SIG-M5 (cell line): ENCODE data around the gene THOC5.
"Not testable (repeated sequence)": the region's sequence is repeated elsewhere in the genome, so short reads cannot be mapped to it uniquely, and the experiment has no call there.

Experiments
- DNase-seq: peaks from one replicate; lab custom pipeline; 2025; lab: John Stamatoyannopoulos, UW

The THOC5 gene

DNA sequence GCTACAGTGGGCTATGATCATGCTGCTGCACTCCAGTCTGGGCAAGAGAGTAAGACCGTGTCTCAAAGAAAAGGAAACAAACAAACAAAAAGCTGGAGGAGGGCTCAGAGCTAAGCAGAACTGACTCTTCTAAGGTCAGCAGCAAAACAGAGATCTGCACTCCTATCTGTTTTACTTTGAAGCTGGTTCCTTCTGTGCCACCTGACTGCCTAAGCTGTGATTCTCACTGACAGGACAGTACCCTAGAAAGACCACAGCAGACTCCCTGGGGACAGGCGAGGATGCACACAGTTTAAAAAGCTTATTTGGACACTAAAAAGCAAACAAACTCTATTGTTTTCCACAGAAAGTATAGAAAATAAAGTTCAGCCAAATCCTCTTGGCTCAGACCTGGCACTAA, 43.0 kb downstream of the THOC5 start:
- no peak for DNase-seq

DNA sequence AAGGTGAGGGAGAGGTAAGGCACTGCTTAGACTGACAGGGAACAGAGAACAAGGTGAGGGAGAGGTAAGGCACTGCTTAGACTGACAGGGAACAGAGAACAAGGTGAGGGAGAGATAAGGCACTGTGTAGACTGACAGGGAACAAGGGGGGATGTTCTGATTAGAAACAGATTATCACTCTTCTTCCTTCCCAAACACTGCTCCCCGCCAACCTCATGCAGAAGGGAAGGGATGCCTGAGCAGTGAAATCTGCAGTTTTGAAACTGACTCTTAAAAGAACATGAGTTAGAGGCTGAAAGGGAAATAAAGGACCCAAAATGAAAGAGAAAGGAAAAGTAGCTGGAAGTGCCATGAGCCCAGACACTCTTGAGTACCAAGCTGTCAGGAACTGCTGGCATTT, 43.7 kb downstream of the THOC5 start:
- no peak for DNase-seq

DNA sequence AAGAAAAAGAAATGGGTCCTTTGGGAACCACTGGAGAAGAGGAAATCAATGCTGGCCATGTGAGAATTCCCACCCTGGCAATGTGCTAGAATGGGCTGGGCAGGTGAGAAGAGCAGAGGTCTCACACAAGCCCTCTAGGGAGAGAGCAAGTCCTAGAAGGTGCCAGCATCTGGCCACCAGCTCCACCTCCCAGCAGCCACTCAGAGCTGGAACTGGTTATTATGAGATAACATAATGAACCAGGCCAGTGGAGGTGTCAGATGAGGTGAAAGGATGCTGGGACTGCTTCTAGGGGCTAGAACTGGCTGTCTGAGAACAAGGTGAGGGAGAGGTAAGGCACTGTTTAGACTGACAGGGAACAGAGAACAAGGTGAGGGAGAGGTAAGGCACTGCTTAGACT, 44.3 kb downstream of the THOC5 start:
- no peak for DNase-seq

DNA sequence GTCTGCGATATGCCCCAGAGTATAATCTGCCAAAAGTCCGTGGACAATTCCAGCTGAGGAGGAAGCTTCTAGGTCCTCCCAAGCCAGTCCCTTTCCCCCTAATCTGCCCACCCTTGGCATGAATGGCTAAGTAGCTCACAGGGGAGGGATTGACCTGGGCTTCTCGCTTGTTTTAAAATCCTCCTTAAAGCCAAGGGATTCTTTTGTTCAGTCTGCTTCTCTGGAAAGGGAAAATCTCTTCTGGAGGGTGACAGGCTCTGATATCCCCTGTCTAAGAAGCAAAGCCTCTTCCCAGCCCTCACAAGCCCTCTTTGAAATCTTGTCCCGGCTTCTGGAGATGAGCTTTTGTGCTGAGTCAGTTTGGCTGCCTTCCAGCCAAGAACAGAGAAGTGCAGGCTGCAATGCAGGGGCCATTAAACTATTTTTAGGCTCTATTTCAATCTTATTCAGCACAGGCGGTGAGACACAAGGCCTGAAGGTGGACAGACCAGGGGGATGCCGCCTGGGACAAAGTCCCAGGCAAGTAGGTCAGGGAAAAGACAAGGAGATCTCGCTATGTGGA, 49.7 kb downstream of the THOC5 start:
- DNase-seq, result no peak

DNA sequence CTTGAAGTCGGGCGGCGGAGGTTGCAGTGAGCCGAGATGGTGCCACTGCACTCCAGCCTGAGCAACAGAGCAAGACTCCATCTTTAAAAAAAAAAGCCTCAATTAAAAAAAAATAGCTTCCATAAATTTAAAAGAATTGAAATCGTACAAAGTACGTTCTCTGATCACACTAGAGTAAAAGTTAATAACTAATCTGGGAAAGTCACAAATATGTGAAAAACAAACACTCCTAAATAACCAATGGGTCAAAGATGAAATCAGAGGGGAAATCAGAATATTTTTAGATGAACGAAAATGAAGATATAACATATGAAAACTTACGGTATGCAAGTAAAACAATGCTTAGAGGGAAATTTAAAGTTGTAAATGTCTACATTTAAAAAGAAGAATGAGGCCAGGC, 53.7 kb downstream of the THOC5 start:
- no peak for DNase-seq

DNA sequence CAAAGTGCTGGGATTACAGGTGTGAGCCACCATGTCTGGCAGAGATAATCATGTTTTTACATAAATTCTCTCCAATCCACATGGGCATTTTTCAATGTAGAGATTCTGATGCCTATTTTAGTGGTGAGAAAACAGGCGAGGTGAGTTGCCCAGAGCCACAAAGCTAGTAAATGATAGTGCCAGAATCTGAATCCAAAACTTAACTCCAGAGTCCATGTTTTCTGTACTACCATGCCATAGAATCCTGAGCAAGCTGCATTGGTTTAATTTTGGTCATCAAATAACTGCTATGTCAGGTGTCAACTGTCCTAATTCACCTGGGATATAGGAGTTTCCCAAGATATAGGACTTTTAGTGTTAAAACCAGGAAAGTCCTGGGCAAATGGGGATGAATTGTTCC, 59.9 kb downstream of the THOC5 start:
- DNase-seq, result no peak

DNA sequence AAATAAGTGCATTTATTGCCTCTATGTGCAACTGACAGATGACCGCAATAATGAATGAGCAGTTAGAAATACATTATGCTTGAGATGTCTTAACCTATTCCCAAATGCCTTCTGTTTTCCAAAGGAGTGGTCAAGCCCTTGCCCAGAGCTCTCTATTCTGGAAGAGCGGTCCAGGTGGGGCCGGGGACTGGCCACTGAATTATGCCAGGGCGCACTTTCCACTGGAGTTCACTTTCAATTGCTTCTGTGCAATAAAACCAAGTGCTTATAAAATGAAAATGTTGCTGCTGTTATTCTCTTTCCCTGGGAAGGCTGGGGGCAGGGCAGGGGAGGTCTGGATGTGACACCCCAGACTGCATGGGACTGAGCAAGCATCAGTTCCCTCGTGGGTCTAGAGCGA, 62.5 kb downstream of the THOC5 start:
- no peak for DNase-seq

DNA sequence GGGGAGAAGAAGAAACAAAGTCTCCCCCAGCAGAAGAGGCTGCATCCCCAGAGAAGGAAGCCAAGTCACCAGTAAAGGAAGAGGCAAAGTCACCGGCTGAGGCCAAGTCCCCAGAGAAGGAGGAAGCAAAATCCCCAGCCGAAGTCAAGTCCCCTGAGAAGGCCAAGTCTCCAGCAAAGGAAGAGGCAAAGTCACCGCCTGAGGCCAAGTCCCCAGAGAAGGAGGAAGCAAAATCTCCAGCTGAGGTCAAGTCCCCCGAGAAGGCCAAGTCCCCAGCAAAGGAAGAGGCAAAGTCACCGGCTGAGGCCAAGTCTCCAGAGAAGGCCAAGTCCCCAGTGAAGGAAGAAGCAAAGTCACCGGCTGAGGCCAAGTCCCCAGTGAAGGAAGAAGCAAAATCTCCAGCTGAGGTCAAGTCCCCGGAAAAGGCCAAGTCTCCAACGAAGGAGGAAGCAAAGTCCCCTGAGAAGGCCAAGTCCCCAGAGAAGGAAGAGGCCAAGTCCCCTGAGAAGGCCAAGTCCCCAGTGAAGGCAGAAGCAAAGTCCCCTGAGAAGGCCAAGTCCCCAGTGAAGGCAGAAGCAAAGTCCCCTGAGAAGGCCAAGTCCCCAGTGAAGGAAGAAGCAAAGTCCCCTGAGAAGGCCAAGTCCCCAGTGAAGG, 64.3 kb downstream of the THOC5 start:
- not testable (repeated sequence) for DNase-seq

DNA sequence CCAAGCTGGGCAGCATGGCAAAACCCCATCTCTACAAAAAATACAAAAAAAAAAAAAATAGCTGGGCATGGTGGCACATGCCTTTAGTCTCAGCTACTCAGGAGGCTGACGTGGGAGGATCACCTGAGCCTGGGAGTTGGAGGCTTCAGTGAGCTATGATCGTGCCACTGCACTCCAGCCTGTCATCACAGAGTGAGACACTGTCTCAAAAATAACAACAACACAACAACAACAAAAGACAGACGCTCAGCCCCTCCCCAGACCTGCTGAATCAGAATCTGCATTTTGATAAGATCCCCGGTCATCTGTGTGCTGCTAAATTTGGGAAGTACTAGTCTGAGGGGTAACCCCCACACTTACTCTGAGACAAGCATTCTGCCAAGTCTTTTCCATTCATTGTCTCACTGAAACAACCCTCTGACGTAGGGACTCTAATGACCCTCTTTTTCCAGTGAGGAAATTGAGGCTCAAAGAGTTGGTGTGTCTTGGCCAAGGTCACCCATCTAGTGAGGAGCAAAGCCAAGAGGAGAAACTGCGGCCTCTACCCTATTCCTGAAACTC, 66.1 kb downstream of the THOC5 start:
- DNase-seq, result no peak

DNA sequence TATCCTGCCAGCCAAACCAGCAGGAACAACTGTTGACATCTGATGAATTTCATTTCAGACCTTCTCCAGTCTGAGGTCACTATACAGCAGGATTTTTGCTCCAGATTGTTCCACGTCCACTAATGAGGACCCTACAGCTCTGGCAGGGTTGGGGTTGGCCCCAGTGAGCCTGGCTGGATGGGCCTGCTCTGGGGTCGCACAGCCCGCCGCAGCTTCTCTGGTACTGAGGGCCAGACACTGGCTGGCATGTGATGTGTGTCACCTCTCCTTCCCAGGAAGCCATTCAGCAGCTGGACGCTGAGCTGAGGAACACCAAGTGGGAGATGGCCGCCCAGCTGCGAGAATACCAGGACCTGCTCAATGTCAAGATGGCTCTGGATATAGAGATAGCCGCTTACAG, 68.1 kb downstream of the THOC5 start:
- no peak for DNase-seq

DNA sequence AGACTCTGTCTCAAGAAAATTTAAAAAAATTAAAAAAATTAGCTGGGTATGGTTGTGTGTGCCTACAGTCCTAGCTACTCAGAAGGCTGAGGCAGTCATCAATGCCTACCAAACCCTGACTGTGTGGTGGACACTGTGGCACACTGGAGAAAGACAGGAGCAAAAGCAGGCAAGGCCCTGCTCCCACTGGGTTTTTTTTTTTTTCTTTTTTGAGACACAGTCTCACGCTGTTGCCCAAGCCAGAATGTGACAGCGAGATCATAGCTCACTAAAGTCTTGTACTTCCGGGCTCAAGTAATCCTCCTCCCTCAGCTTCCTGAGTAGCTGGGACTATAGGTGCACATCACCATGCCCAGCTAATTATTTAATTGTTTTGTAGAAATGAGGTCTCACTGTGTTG, 68.9 kb downstream of the THOC5 start:
- DNase-seq, result no peak

DNA sequence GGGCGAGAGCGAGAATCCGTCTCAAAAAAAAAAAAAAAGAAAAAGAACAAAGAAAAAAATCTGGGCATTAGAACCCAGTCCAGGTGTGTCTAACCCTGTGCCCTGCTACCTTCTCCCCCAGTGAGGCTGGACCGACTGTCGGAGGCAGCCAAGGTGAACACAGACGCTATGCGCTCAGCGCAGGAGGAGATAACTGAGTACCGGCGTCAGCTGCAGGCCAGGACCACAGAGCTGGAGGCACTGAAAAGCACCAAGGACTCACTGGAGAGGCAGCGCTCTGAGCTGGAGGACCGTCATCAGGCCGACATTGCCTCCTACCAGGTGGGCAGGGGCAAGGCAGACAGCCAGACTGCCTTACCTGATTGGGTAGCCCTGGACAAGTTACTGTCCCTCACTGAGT, 70.3 kb downstream of the THOC5 start:
- no peak for DNase-seq

DNA sequence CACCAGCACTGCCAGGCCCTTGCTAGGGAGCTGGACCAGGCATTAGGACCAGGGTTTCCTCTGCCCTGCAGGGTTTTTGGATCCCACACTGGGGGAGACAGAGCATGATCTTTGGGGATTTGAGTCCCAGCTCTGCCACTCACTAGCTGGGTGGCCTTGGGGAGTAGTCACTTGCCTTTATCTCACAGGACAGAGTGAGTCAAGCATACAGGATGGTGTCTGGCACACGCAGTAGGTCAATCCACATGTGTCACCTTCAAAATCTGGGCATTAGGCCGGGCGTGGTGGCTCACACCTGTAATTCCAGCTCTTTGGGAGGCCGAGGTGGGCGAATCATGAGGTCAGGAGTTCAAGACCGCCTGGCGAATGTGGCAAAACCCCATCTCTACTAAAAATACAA, 70.8 kb downstream of the THOC5 start:
- DNase-seq, result no peak

DNA sequence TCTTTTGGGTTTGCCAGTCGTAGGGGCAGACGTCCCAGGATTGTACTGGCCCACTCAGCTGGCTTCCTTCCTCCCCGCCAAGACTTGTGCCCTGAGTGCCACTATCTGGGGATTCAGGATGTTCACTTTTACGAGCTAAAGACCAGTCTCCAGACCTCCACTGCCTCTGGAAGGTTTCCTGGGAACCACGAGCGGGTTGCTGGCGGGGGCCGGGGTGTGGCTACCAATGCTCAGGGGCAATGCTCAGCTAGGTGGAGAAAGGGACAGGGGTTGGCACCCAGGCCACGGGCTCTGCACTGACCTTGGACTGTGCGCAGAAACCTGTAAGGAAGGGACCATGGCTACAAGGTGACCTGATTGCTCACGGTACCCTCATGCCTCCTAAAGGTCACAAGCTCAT, 71.3 kb downstream of the THOC5 start:
- DNase-seq, result no peak

DNA sequence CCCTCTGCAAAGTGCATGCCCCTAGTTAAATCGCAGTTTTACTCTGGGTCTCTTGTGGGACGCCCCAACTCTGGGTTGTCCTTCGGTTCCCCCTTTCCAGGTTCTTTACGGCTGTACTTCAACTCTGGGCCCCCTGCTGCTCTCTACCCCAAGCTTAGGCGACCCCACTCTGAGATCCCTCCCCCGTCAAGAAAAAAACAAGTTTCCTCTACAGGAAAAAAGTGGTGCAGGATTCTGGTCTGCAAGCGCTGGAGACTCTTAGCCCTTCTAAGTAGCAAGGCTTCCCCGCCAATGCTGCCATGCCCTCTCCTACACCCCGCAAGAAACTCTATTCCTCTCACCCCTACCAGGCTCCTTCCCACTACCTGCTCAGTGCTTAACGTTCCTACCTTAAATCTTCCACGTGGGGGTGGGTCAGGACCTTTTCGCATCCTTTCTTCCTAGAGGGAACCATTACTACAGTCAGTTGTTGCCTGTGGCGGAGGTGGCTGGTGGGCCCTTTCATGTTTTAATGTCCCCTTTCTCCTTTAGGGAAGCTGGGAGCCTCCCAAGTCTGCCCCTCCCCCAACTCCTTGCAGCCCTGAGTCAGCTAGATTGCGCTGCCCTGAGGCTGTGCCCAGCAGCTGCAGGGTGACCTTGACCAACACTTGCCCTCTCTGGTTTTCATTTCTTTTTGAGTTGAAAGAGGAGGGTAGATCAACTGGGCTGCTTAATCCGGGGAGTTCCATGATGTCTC, 72.1 kb downstream of the THOC5 start:
- no peak for DNase-seq

DNA sequence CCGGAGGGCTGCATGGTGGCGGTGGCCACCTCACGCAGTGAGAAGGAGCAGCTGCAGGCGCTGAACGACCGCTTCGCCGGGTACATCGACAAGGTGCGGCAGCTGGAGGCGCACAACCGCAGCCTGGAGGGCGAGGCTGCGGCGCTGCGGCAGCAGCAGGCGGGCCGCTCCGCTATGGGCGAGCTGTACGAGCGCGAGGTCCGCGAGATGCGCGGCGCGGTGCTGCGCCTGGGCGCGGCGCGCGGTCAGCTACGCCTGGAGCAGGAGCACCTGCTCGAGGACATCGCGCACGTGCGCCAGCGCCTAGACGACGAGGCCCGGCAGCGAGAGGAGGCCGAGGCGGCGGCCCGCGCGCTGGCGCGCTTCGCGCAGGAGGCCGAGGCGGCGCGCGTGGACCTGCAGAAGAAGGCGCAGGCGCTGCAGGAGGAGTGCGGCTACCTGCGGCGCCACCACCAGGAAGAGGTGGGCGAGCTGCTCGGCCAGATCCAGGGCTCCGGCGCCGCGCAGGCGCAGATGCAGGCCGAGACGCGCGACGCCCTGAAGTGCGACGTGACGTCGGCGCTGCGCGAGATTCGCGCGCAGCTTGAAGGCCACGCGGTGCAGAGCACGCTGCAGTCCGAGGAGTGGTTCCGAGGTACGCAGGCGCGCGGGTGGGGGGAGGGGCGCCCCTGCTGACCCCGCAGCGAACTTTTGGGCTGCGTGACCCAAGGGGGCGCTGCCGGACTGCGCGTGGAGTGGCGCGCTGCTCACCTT, 72.9 kb downstream of the THOC5 start:
- no peak for DNase-seq

DNA sequence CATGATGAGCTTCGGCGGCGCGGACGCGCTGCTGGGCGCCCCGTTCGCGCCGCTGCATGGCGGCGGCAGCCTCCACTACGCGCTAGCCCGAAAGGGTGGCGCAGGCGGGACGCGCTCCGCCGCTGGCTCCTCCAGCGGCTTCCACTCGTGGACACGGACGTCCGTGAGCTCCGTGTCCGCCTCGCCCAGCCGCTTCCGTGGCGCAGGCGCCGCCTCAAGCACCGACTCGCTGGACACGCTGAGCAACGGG, 73.4 kb downstream of the THOC5 start:
- DNase-seq, result no peak

DNA sequence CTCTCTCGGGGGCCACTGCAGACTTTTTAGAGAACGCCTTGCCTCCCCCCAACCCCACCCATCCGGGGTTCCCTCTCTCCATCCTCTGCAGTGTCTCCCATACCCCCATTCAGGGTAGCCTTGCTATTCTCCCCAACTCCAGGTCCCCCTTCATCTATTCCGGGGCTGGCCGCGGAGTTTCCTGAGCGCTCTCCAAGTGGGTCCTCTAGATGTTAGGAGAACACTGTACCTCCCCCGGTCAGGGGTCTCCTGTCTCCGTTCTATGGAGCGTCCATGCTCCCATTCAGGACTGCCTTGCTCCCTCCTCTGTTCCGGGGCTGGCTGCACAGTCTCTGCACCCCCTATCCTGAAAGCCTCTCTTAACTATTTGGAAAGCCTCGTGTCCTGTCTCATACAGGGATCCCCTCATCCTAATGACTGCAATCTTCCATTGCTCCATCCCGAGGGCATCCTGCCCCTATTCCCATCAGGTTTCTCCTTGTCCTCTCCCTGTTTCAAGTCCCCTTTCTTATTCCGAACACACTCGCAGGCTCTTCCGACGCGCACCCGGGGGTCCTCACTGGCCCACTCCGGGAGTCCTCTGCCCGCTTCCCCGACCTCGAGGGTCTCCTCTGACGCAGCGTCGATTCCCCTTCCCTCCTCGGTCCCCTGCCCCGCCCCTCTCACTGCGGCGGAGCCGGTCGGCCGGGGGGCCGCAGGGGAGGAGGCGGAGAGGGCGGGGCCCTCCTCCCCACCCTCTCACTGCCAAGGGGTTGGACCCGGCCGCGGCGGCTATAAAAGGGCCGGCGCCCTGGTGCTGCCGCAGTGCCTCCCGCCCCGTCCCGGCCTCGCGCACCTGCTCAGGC, 73.9 kb downstream of the THOC5 start, which contains the start of gene NEFH:
NEFH (plus strand) TSS at position 802 of the 845 bp plus-strand sequence. CDS start 45 bp downstream, outside the sequence.
- no peak for DNase-seq

DNA sequence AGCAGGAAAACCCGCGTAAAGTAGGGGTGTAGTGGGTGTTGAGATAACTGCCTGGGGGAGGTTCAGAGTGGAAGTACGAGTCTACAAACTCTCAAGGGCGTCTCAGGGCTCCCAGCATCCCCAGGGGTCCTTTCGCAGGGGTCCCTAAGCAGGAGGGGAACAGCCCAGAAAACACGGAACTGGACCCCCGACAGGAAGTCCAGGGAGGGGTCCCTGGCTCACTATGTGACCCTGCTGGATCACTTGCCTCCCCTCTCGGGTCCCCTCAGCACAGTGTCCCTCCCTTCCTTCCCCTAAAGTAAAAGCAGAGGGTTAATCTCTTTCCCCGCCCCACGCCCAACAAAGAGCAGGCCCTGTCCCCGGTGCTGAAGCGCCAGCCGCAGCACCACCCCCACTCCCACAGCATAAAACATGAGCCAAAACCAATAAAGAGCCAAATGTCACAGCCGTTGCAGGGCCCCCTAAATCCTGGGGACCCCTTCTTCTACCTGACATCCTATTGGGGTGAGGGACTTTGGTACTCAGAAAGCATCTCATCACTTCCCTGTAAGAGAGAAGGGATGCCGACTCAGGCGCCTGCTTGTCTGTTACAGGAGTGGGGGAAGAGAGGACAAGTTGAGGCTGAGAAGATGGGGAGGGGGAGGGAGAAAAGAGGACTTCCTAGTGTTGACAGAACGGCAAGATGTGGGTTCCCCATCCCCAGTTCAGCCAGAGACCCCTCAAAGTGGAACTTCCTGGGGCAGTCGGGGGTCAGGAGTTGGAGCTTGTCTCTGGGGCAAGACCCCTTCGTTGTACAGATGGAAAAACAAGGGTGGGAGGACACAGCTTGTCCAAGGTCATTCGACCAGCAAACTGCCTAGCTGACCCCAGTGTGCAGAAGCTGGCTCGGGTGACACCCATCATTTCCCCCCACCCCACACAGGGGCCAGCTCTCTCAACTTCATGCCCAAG, 75.0 kb downstream of the THOC5 start:
- DNase-seq, result no peak

DNA sequence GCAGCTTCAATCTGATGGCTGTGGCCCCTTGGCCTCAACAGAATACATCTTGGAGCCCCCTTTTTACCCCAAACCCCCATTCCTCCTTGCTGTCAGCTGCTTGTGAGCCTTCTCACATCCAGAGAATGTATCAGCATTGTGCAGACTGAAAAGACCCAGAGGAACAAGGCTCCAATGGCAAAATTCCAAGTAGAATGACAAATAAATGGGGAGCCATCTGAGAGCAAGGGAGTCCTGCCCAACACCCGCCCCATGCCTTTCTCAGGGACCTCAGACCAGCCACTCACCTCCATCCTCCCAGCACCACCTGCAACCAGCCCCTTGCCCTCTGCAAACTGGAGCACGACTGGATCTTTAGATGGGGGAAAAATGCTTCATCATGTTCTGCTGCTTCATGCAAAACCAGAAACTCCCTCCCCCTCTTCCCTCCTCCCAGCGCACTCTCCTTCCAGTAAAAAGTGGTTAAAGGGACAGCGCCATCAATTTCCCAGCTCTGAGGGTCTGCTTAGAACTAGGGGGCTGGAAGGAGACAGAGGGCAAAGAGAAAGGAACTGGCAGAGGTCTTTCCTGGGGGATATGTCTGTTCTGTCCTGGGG, 75.7 kb downstream of the THOC5 start:
- no peak for DNase-seq
